ENCODE results near the gene PFDN1.
A peak's percentile ranks its signal among the peaks of the same experiment; 100 is the strongest.

DNA sequence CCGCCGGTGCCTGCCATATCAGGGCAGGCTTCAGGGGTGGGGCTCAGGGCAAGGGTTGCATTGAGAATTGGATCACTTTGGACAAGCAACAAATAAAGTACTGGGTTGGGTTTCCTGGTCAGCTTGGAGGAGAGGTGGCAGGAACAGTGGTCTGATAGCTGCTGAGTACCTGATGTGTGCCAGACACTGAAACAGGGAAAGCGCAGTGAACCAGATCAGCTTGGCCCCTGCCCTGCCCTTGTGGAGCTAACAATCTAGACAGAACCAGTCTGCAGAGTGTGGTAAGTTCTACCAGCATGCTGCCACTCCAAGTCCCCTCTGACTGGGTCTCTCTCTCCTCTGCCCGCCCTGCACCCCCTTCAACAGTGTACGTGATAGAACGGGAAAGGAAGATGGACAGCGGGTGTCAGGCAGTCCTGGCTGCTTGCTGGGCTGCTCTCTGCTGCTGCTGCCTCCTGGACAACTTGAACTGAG is 74.5 kb downstream of the PFDN1 start:
- TF ChIP-seq, protein P1, sequence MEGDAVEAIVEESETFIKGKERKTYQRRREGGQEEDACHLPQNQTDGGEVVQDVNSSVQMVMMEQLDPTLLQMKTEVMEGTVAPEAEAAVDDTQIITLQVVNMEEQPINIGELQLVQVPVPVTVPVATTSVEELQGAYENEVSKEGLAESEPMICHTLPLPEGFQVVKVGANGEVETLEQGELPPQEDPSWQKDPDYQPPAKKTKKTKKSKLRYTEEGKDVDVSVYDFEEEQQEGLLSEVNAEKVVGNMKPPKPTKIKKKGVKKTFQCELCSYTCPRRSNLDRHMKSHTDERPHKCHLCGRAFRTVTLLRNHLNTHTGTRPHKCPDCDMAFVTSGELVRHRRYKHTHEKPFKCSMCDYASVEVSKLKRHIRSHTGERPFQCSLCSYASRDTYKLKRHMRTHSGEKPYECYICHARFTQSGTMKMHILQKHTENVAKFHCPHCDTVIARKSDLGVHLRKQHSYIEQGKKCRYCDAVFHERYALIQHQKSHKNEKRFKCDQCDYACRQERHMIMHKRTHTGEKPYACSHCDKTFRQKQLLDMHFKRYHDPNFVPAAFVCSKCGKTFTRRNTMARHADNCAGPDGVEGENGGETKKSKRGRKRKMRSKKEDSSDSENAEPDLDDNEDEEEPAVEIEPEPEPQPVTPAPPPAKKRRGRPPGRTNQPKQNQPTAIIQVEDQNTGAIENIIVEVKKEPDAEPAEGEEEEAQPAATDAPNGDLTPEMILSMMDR (IDR thresholded peaks at IDR 0.05): peak in 1 of 6 experiments; percentile 12
- peak; percentile 67 to 73 for TF ChIP-seq POLR2A (IDR thresholded peaks at IDR 0.05)
